Measurements from ENCODE around the gene RNF39.

Gene RNF39

DNA sequence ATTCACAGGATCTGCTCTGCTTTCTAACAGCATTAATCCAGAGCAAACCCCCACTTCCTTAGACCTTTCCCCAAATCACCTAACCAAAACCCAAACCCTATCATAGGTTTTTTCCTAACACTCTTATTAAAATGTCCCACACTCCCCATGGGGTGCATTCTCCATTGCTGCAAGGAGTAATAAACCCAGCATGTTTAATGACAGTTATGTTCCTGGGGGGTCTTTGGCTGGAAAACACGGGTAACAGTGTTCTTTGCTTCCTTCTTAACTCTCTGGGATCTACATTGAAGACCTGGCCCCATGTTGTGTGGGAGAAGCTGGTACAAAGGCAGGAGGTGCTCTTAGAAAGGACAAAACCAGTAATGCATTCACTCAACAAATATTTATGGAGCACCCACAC, 21.3 kb upstream of the RNF39 start:
- no peak for DNase-seq (ENCODE audit: low read depth)
- TF ChIP-seq, protein P1, sequence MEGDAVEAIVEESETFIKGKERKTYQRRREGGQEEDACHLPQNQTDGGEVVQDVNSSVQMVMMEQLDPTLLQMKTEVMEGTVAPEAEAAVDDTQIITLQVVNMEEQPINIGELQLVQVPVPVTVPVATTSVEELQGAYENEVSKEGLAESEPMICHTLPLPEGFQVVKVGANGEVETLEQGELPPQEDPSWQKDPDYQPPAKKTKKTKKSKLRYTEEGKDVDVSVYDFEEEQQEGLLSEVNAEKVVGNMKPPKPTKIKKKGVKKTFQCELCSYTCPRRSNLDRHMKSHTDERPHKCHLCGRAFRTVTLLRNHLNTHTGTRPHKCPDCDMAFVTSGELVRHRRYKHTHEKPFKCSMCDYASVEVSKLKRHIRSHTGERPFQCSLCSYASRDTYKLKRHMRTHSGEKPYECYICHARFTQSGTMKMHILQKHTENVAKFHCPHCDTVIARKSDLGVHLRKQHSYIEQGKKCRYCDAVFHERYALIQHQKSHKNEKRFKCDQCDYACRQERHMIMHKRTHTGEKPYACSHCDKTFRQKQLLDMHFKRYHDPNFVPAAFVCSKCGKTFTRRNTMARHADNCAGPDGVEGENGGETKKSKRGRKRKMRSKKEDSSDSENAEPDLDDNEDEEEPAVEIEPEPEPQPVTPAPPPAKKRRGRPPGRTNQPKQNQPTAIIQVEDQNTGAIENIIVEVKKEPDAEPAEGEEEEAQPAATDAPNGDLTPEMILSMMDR (IDR thresholded peaks at IDR 0.05; ENCODE audit: low read depth, low read length, missing control alignments), result no peak
- no peak overlapping the region for H3K4me3 ChIP-seq (ENCODE audit: low read depth, low read length)
- in situ Hi-C loops (cut with HindIII; ENCODE audit: low sequenced_read_pairs), result no loop called here

DNA sequence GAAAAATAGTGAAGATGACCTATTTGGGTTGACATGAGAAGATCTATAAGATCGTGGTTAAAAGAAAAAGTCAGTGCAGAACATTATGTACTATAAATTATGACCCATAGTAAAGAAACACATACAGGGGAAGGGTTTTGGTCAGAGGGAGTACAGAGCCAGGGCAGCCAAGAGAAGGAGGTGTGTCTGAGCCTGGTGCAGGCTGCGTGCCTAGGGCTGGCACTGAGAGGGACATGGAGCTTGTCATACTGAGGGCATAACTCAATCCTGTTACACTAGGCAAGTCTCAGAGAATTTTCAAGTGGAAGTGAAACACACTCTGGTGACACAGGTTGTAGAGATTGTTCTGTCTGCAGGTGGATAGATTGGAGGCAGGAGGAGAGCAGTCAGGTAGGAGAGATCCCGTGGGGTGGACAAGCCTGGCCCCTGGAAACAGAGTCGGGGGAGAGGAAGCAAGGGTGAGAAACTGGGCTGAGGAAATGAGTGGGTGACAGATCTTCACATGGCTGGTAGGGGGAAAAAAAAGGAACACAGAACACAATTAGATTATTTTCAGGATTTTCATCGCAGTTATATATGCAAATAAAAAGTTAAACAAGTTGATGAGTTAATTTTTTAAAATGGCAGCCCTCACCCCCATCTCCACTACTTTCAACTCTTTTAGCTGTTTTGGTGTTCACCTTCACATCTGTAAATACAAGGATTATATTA, 18.5 kb upstream of the RNF39 start:
- TF ChIP-seq, protein P1 (IDR thresholded peaks at IDR 0.05; ENCODE audit: low read depth, low read length, missing control alignments), result no peak
- DNase-seq (ENCODE audit: low read depth), result no peak
- in situ Hi-C loops (cut with HindIII; ENCODE audit: low sequenced_read_pairs), result no loop called here
- no peak overlapping the region for H3K4me3 ChIP-seq (ENCODE audit: low read depth, low read length)

DNA sequence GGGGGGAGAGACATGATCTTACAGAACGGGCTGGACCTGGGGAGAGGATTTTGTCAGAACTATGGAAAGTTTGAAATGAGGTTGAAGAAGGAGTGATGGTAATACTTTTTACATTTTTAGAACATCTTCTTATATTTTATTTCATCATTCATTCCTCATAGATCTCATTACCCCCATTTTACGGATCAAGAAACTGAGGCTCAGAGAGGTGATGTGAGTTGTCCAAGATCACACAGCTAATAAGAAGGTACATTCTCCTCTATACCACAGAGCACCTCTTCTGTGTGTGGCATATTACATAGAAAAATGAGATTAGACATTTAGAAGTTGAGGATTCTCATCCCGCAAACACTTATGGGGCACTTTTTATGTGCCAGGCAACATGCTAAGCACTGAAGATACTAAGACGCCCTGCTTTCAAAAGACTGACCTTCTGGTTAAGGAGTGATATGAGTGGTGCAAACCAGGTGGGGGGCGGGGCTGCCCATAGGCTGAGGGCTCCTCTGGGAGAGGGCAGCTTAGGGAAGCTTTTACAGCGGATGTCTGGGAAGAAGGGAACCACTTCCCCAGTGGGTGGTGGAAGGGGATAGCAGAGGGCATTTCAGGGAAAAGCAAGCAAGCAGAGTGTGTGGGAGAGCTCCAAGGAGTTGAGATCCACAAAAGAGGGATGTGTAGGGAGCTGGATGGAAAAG, 17.4 kb upstream of the RNF39 start:
- TF ChIP-seq, protein P1 (IDR thresholded peaks at IDR 0.05; ENCODE audit: low read depth, low read length, missing control alignments), result no peak
- no peak overlapping the region for H3K4me3 ChIP-seq (ENCODE audit: low read depth, low read length)
- in situ Hi-C loops (cut with HindIII; ENCODE audit: low sequenced_read_pairs), result no loop called here
- no peak for DNase-seq (ENCODE audit: low read depth)

DNA sequence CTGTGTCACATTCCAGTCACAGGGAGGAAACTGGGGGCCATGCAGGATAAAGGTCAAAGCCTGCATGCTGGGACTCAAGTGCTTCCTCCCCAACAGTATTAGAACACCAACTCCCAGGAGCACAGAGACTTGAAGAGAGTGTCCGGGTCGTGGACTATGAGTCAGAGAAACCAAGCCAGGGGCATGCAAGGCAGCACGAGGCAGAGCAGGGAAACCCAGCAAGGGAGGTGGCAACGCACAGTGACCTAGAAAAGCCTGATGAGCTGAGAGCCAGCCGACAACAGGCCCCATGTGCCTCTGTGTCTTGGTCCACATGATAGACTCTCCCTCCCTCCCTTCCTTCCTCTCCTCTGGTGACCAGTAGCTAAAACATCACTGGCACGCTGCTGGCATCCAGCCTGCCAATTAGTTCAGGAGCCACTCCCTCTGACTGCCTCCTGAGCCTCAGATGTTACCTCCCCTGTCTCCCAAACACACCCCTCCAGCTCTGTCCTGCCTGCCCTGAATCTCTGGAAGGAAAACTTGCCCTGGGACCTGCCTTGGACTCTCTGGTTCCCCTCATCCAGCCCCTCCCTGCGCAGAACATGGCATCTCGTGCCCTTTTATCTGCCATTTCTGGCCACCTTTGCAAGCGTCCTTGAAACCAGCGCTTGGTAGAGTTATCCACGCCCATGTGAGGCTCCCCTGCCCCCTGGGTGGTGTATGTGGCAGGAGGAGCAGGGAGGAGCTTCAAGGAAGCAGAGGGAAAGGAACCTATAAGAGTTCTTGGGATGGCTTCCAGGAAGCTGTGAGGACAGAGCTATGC, 16.2 kb upstream of the RNF39 start:
- DNase-seq (ENCODE audit: low read depth), result no peak
- in situ Hi-C loops (cut with HindIII; ENCODE audit: low sequenced_read_pairs), result no loop called here
- TF ChIP-seq, protein P1 (IDR thresholded peaks at IDR 0.05; ENCODE audit: low read depth, low read length, missing control alignments), result no peak
- no peak overlapping the region for H3K4me3 ChIP-seq (ENCODE audit: low read depth, low read length)

DNA sequence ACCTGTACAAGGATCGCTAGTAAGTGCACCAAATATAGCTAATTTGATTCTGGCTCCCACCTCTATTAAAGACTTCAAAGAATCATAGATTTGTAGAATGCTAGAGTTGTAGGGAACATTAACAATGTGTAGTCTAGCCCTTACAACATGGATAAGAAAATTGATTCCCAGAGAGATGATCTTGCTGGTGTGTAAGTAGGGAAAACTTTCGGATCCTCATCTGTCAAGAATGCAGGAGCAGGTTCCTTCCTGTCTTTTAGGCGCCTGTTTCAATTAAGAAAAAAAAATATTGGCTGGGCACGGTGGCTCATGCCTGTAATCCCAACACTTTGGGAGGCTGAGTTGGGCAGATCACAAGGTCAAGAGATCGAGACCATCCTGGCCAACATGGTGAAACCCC, 12.3 kb upstream of the RNF39 start:
- no peak overlapping the region for H3K4me3 ChIP-seq (ENCODE audit: low read depth, low read length)
- TF ChIP-seq, protein P1 (IDR thresholded peaks at IDR 0.05; ENCODE audit: low read depth, low read length, missing control alignments), result no peak
- in situ Hi-C loops (cut with HindIII; ENCODE audit: low sequenced_read_pairs), result no loop called here
- no peak for DNase-seq (ENCODE audit: low read depth)

DNA sequence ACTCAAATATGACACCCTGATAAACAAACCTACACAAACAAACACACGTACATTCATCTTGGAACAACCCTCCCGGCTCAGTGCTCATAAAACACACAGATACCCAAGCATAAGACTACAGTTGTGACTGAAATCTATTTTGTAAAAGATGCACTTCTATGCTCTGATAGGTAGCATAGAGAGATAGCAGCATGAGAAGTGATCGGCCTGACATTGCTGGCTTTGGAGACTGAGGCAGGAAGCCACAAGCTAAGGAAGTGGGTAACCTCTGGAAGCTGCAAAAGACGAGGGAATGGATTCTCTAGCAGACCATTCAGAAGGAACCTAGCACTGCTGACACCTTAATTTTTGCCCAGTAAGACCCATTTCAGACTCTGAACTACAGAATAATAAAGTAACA, 1.6 kb upstream of the RNF39 start:
- in situ Hi-C loops (cut with HindIII; ENCODE audit: low sequenced_read_pairs), result no loop called here
- no peak for DNase-seq (ENCODE audit: low read depth)
- TF ChIP-seq, protein P1 (IDR thresholded peaks at IDR 0.05; ENCODE audit: low read depth, low read length, missing control alignments), result no peak
- no peak overlapping the region for H3K4me3 ChIP-seq (ENCODE audit: low read depth, low read length)
